Heart right ventricle (tissue), 16 donors: ENCODE measurements around the gene NREP. TPM values are rescaled to one million over a fixed set of nuclear protein-coding genes. Genes with fewer than 3 reads are reported as not detected.

ENCODE experiments used
- ATAC-seq, 8 donors: fragments of 200-7000 bp; cut with Tn5 transposase; one replicate each; pipeline ENCODE4 v1.9.1; 2020; ENCODE audit warnings: mild to moderate bottlenecking in 8 of 8, moderate library complexity in 8 of 8, moderate number of reproducible peaks in 1 of 8
- DNase-seq, 2 donors: peaks; one replicate each; pipeline ENCODE4 v3.0.0-alpha.2; 2020
- H3K27ac ChIP-seq, 10 donors: fragments of 200-600 bp; sonication (generic) in 2 of 10; one replicate each; pipeline versions ENCODE4 v1.5.0 to v1.8.0; 2020 to 2022; ENCODE audit warnings: mild to moderate bottlenecking in 3 of 10
- H3K27me3 ChIP-seq, 7 donors: fragments of 200-600 bp; one replicate each; pipeline ENCODE4 v1.8.0; 2021 to 2022; ENCODE audit warnings: mild to moderate bottlenecking in 2 of 7
- H3K36me3 ChIP-seq, 9 donors: fragments of 200-600 bp; sonication (generic) in 1 of 9; one replicate each; pipeline versions ENCODE4 v1.5.0 to v1.8.0; 2020 to 2022; ENCODE audit warnings: mild to moderate bottlenecking in 2 of 9
- H3K4me1 ChIP-seq, 9 donors: fragments of 200-600 bp; sonication (generic) in 1 of 9; one replicate each; pipeline versions ENCODE4 v1.5.0 to v1.8.0; 2020 to 2022; ENCODE audit warnings: mild to moderate bottlenecking in 4 of 9
- H3K4me3 ChIP-seq, 10 donors: fragments of 200-600 bp; sonication (generic) in 2 of 10; one replicate each; pipeline versions ENCODE4 v1.5.0 to v1.8.0; 2020 to 2022; ENCODE audit warnings: mild to moderate bottlenecking in 7 of 10, moderate library complexity in 2 of 10
- H3K9me3 ChIP-seq, 11 donors: fragments of 200-600 bp in 10 of 11; sonication (generic) in 2 of 11; one replicate each; pipeline versions ENCODE4 v1.5.0 to v1.8.0; 2013 to 2022; ENCODE audit warnings: mild to moderate bottlenecking in 2 of 11, control low read depth in 1 of 11, moderate library complexity in 1 of 11
- WGBS, 2 donors: extraction: QIAGEN DNeasy Blood & Tissue Kit; methylation state at CpG; one replicate each; pipeline ENCODE4 v1.1.7; 2013; ENCODE audit warnings: inconsistent platforms in 1 of 2; 5-methylcytosine and 5-hydroxymethylcytosine counted together
- intact Hi-C, 10 donors: fragments of 100-400 bp; cut with DNase I; formaldehyde crosslinking; loops; one replicate each; pipeline versions ENCODE4 v1.11.1 to v1.14.2; 2022
- polyA plus RNA-seq, 2 donors: library from polyadenylated mRNA; stranded (reverse); fragments of 200-250 nt; gene quantifications; one replicate each; pipeline ENCODE4 v1.2.3, GENCODE V29; 2013
- total RNA-seq, 10 donors: library from RNA; stranded (reverse); fragmentation: NEBNext Ultra II Directional in 3 of 10; extraction: Animal tissue kit (Norgen Biotek cat#: 25700) in 3 of 10; gene quantifications; one replicate each; pipeline versions ENCODE4 v1.2.1 to v1.2.4, GENCODE V29; 2021 to 2023
- TF ChIP-seq, protein P1 (sequence below), 9 donors: fragments of 200-600 bp; sonication (generic) in 2 of 9; IDR thresholded peaks; one replicate each; pipeline versions ENCODE4 v1.5.0 to v1.8.0; 2021 to 2022; ENCODE audit warnings: antibody characterized with exemption in 9 of 9, mild to moderate bottlenecking in 5 of 9, moderate library complexity in 1 of 9
- donor health status: Arrhythmogenic right ventricular cardiomyopathy.
- donor health status: ischemic (EF 13 %, LVEDD 7.1; RV severe dilation, severe dysfunction).
- donor health status: healthy with polysubstance abuse.
- donor health status: DM: no; HTN: yes; CAD: no.
- donor health status: DM: no; HTN: no; CAD: no.
- donor health status: ischemic (EF 25% LVEDD 6.9; RV normal size, moderate dysfunction).
- donor health status: ischemic (EF 25% LVEDD 5.7; RV mildly dilated, moderate dysfunction).
- donor health status: healthy.
- donor health status: DM: yes; HTN: yes; CAD: no.
- donor health status: Ischemic cardiomyopathy.
- donor health status: ischemic (EF 35%, LVEDD 5.7; RV mildly dilated, moderate dysfunction).
- donor health status: nonischemic (EF 11% LVEDD 7.7; RV severe dilation, severe dysfunction).
- donor health status: DM: yes; HTN: yes; CAD: no.
- donor health status: PGD.
- donor health status: ischemic (EF 29% LVEDD 5.4; RV normal size, mild dysfunction).
- donor health status: nonischemic (EF 23%, LVEDD 6.1; RV moderate dilation, normal function).

Gene NREP
- total and polyA plus RNA-seq, 12 donors, result 10.4 to 72.3 (median 38.9) TPM

DNA sequence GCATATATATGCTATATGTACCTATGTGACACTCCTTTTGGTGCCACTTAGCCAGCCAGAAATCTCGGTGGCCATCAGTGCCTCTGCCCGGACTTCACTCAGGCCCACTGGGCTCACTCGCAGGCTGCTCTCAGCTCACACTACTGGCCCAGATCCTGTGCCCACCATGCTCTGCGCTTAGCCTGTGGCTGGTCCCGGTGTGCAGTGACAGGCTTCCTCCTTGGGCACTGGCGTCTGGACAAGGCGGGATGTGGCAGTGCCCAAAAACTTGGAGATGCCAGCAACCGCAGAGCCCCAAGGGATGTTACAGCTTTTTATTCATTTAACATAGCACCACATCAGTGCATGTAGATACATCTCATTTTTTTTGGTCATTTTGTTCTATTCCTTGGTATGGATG lies 77.4 kb downstream of the NREP start:
- H3K4me1 ChIP-seq, result peaks cover 0 to 52% (median 32%) of the 10 kb centered on the region in 9 donors
- H3K27me3 ChIP-seq, result no peaks in the 10 kb centered on the region
- H3K36me3 ChIP-seq, result no peaks in the 10 kb centered on the region
- no peak for DNase-seq
- TF ChIP-seq, protein P1, sequence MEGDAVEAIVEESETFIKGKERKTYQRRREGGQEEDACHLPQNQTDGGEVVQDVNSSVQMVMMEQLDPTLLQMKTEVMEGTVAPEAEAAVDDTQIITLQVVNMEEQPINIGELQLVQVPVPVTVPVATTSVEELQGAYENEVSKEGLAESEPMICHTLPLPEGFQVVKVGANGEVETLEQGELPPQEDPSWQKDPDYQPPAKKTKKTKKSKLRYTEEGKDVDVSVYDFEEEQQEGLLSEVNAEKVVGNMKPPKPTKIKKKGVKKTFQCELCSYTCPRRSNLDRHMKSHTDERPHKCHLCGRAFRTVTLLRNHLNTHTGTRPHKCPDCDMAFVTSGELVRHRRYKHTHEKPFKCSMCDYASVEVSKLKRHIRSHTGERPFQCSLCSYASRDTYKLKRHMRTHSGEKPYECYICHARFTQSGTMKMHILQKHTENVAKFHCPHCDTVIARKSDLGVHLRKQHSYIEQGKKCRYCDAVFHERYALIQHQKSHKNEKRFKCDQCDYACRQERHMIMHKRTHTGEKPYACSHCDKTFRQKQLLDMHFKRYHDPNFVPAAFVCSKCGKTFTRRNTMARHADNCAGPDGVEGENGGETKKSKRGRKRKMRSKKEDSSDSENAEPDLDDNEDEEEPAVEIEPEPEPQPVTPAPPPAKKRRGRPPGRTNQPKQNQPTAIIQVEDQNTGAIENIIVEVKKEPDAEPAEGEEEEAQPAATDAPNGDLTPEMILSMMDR (IDR thresholded peaks at IDR 0.05), result no peak
- H3K4me3 ChIP-seq, result no peak overlapping the region
- no peak overlapping the region for H3K27ac ChIP-seq
- intact Hi-C loops, result loop anchor here in 6 of 10 donors (2.0 to 10.0 kb wide), 7 partner anchors 58 to 465 kb away; partner anchors contain the start of gene NREP (in 3 of the 6)
- WGBS, 2 donors, result 98 to 99% methylated on average over 8 of the region's 8 CpGs
- ATAC-seq, result no peak
- no peaks in the 10 kb centered on the region for H3K9me3 ChIP-seq

Other genes starting within 250 kb of the NREP start
- gene STARD4, start 244.7 kb downstream of the NREP start, total RNA-seq, result 10 to 100 TPM in 3 of 10 donors, 1 to 10 TPM in 7; 3.5 to 14.0 (median 6.1) TPM
- 1 to 10 TPM; 2.9 to 8.5 TPM for gene STARD4, start 244.7 kb downstream of the NREP start, polyA plus RNA-seq